Natural killer cell treated with Interleukin-12 subunit alpha and Interleukin-12 subunit beta and Interleukin-15 and Interleukin-18, amount 100 ng/mL, for 72 hours (primary cell): ENCODE measurements around the gene ACTRT2. TPM values are rescaled to one million over a fixed set of nuclear protein-coding genes. Genes with fewer than 3 reads are reported as not detected.

Experiments used
- ATAC-seq, 2 donors: fragments of 150-1000 bp; cut with Tn5 transposase in 1 of 2; sonication (Bioruptor Pico), chemical (Tn5 transposase) in 1 of 2; 2 replicates each; pipeline ENCODE4 v1.10.0; 2021
- DNase-seq: peaks from one replicate; pipeline ENCODE4 v3.0.0; 2022; ENCODE audit warnings: low spot score
- H3K27ac Mint-ChIP-seq, 2 donors: 1 replicate in 1 of 2; 2 replicates in 1 of 2; pipeline ENCODE4 v1.8.0; 2022; ENCODE audit warnings: mixed read lengths in 2 of 2, mild to moderate bottlenecking in 1 of 2, moderate library complexity in 1 of 2
- H3K27me3 Mint-ChIP-seq, 2 donors: 1 replicate in 1 of 2; 2 replicates in 1 of 2; pipeline ENCODE4 v1.8.0; 2022; ENCODE audit warnings: mixed read lengths in 2 of 2
- H3K36me3 Mint-ChIP-seq: one replicate; pipeline ENCODE4 v1.8.0; 2022; ENCODE audit warnings: mixed read lengths
- H3K4me1 Mint-ChIP-seq, 2 donors: 1 replicate in 1 of 2; 2 replicates in 1 of 2; pipeline ENCODE4 v1.8.0; 2022; ENCODE audit warnings: low read depth in 2 of 2, mixed read lengths in 2 of 2, mild to moderate bottlenecking in 1 of 2
- H3K4me3 Mint-ChIP-seq: one replicate; pipeline ENCODE4 v1.8.0; 2022; ENCODE audit warnings: mixed read lengths
- H3K9me3 Mint-ChIP-seq: 2 replicates; pipeline ENCODE4 v1.8.0; 2022; ENCODE audit warnings: mixed read lengths
- total RNA-seq, 2 donors: library from RNA; stranded (reverse); gene quantifications; one replicate each; pipeline ENCODE4 v1.2.3, GENCODE V29; 2022

ACTRT2 gene
- total RNA-seq, 2 donors from 2014 or later, result not detected

GRCh38 chr1:3022976-3023375 lies 1.7 kb downstream of the ACTRT2 start:
- no peak for ATAC-seq
- Mint-ChIP-seq H3K4me1 (no peaks in the 10 kb centered on the region), H3K36me3 (no peaks in the 10 kb centered on the region), H3K4me3 (no peak overlapping the region), H3K27ac (no peak overlapping the region), H3K27me3 (no peaks in the 10 kb centered on the region), H3K9me3 (no peaks in the 10 kb centered on the region)
- peak; percentile 16 for DNase-seq

DNA sequence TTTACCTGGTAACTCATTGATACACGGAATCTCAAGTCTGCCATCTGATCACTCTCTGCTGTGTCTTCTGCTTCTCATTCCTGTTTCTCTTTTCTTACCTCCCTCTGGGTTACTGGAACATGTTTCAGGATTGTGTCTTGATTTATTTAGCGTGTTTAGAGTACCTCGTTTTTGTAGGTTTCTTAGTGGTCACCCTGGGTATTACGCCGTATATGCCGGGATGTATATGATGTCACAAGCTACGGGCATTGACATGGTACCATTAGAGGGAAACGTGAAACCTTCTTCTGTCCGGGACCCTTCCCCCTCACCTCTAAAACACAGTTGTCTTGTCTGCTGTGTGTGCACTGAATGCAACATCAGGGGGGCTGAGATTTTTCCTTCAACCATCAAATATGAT lies 2.8 kb downstream of the ACTRT2 start:
- no peak for DNase-seq
- H3K27ac Mint-ChIP-seq, result no peak overlapping the region
- H3K4me1 Mint-ChIP-seq, result no peaks in the 10 kb centered on the region
- H3K27me3 Mint-ChIP-seq, result no peaks in the 10 kb centered on the region
- no peaks in the 10 kb centered on the region for H3K9me3 Mint-ChIP-seq
- H3K4me3 Mint-ChIP-seq, result no peak overlapping the region
- ATAC-seq, result no peak
- H3K36me3 Mint-ChIP-seq, result no peaks in the 10 kb centered on the region

GRCh38 chr1:3024588-3024987 lies 3.3 kb downstream of the ACTRT2 start:
- Mint-ChIP-seq H3K9me3 (no peaks in the 10 kb centered on the region), H3K4me1 (no peaks in the 10 kb centered on the region), H3K4me3 (no peak overlapping the region), H3K36me3 (no peaks in the 10 kb centered on the region), H3K27me3 (no peaks in the 10 kb centered on the region), H3K27ac (no peak overlapping the region)
- ATAC-seq (no peak), DNase-seq (peak; percentile 25)

DNA sequence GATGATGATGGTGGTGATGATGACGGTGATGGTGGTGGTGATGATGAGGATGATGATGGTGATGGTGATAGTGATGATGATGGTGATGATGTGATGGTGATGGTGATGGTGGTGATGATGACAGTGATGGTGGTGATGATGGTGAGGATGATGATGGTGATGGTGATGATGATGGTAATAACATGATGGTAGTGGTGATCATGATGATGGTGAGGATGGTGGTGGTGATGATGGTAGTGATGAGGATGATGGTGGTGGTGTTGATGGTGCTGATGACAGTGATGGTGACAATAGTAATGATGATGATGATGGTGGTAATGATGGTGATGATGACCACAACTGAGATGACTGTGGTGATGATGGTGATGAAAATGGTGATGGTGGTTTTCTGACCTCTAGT lies 4.9 kb downstream of the ACTRT2 start:
- ATAC-seq (no peak), DNase-seq (no peak)
- H3K4me1 Mint-ChIP-seq, result no peaks in the 10 kb centered on the region

GRCh38 chr1:3026581-3027391 lies 5.5 kb downstream of the ACTRT2 start:
- no peak for ATAC-seq
- Mint-ChIP-seq H3K4me1 (no peaks in the 10 kb centered on the region), H3K9me3 (no peaks in the 10 kb centered on the region), H3K27ac (no peak overlapping the region), H3K36me3 (no peaks in the 10 kb centered on the region), H3K4me3 (no peak overlapping the region), H3K27me3 (no peaks in the 10 kb centered on the region)
- DNase-seq, result peak; percentile 32

More for the DNA sequence above, 4.9 kb downstream of the ACTRT2 start:
- Mint-ChIP-seq H3K9me3 (no peaks in the 10 kb centered on the region), H3K4me3 (no peak overlapping the region), H3K36me3 (no peaks in the 10 kb centered on the region), H3K27ac (no peak overlapping the region), H3K27me3 (no peaks in the 10 kb centered on the region)

DNA sequence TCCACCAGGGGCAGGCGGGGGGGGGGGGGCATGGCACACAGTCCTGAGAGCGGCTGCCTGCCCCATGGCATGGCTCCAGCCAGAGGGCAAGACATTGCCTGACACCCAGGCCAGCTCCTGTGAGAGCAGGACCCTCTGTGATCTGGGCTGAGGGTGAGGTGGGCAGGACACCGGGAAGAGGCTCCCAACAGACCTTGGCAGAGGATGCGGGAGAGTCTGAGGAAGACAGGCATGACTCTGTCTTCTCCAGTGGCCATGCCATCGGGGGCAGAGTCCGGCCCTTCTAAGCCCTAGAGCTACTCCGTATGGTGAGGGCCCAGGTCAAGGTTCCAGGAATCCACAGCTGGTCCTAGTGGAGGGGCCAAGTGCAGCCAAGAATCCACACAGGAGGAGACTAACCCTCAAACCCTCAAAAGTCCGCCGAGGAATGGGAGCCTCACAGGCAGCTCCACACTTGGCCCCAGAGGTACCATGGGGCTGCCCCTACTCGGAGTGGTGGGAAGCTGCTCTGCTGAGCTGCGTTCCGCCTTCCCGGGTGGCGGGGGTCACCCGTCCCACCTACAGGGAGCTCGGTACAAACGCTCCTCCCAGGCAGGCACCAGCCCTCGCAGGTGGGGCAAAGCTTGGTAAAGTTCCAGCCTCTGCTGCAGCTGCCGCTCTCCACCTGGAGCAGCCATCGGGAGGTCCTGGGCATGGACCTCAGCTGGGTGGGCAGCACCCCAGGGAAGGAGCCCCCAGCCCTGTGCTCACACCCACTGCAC lies 6.5 kb downstream of the ACTRT2 start:
- Mint-ChIP-seq H3K9me3 (no peaks in the 10 kb centered on the region), H3K4me1 (no peaks in the 10 kb centered on the region), H3K27ac (no peak overlapping the region), H3K27me3 (no peaks in the 10 kb centered on the region), H3K36me3 (no peaks in the 10 kb centered on the region), H3K4me3 (no peak overlapping the region)
- ATAC-seq (peak in 1 of 2 donors; percentile 7), DNase-seq (peak; percentile 51)

DNA sequence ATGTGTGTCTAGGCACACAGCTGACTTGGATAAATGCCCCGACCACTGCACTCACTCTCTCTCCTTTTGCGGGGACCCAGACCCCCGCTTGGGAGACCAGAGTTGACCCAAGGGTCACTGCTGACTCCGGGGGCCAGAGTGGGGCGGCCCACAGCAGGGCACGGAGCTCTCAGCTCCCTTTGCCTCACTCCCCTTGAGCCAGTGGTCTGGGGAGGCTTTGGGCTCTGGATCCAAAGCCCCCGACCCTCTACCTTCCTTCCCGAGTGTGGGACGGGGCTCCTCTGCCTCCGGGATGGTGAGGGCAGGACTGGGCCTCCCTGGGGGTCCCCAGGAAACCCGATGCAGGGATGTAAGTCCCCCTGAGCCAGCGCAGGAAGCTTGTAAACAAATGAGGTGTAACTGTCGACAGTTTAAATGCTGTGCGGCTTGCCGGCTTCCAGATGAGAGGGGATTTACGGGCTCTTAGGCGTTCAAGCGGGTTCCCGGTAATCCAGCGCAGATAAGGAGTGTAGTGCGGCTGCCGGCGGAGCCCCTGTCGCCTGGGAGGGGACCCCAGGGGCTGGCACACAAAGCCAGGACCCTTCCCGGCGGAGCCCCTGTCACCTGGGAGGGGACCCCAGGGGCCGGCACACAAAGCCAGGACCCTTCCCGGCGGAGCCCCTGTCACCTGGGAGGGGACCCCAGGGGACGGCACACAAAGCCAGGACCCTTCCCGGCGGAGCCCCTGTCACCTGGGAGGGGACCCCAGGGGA lies 7.4 kb downstream of the ACTRT2 start:
- Mint-ChIP-seq H3K9me3 (no peaks in the 10 kb centered on the region), H3K36me3 (no peaks in the 10 kb centered on the region), H3K4me1 (no peaks in the 10 kb centered on the region), H3K4me3 (no peak overlapping the region), H3K27ac (no peak overlapping the region), H3K27me3 (no peaks in the 10 kb centered on the region)
- DNase-seq, result peak; percentile 59
- no peak for ATAC-seq

DNA sequence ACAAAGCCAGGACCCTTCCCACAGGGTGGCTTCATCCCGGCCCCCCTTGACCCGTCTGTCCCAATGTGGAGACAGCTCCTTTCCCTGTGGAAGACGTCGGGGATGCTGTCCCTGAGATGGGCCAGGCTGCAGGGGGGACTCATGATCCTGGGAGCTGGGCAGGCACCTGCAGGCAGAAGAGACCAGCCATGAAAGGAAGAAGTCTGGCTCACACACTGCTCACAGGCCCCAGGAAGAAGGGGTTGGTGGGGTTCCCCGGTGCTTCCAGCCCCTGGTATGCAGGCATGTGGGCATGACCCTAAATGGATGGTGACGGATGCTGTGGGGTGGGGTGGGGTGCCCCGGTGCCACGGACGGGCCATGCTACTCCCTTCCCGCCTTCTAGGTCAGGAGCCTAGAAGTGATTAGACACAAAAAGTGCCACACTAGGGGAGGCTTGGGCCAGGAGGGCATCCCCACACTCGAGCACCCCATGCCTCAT lies 8.3 kb downstream of the ACTRT2 start:
- Mint-ChIP-seq H3K4me3 (no peak overlapping the region), H3K27ac (no peak overlapping the region), H3K9me3 (no peaks in the 10 kb centered on the region), H3K36me3 (no peaks in the 10 kb centered on the region), H3K4me1 (no peaks in the 10 kb centered on the region), H3K27me3 (no peaks in the 10 kb centered on the region)
- ATAC-seq (no peak), DNase-seq (peak; percentile 34)

DNA sequence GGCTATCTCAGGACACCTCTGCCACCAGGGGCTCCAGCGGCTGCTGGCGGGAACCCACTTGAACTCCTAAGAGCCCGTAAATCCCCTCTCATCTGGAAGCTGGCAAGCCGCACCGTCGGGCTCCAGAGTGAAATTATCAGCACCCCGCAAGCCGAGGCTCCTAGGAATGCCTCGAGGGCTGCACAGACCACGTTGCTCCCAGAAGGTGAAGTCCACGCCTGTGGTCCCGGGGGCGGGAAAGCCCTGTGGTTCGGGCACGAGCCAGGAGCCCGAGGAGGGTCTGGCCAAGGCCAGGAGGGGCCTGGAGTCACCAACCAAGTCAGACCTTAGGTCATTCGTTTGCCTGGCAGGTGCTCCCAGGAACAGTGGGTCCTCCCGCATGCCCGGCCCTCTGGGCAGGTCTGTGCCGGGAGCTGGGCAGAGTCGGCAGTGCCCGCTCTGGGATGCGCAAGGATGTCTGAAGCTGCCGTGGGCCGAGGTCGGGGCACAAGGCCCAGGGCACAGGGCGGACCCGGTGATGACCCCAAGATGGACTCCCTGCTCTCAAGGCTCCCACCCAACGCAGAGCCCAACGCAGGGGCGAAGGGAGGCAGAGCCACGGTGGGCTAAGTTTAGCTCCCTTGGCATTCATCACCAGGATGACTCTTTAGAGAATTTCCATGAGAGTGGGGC lies 8.9 kb downstream of the ACTRT2 start:
- Mint-ChIP-seq H3K27me3 (no peaks in the 10 kb centered on the region), H3K27ac (no peak overlapping the region), H3K4me1 (no peaks in the 10 kb centered on the region), H3K36me3 (no peaks in the 10 kb centered on the region), H3K4me3 (no peak overlapping the region), H3K9me3 (no peaks in the 10 kb centered on the region)
- ATAC-seq, result no peak
- DNase-seq, result peak; percentile 56

GRCh38 chr1:3030663-3031381 lies 9.6 kb downstream of the ACTRT2 start:
- Mint-ChIP-seq H3K27me3 (no peaks in the 10 kb centered on the region), H3K4me1 (no peaks in the 10 kb centered on the region), H3K27ac (no peak overlapping the region), H3K4me3 (no peak overlapping the region), H3K9me3 (no peaks in the 10 kb centered on the region), H3K36me3 (no peaks in the 10 kb centered on the region)
- no peak for ATAC-seq
- no peak for DNase-seq

- Mint-ChIP-seq H3K27ac (no peak overlapping the region), H3K36me3 (no peaks in the 10 kb centered on the region), H3K4me3 (no peak overlapping the region), H3K4me1 (no peaks in the 10 kb centered on the region), H3K27me3 (no peaks in the 10 kb centered on the region), H3K9me3 (no peaks in the 10 kb centered on the region)
- ATAC-seq, result no peak
- DNase-seq, result peak; percentile 18
Observed at GRCh38 chr1:3031401-3032221, 10.3 kb downstream of the ACTRT2 start.

DNA sequence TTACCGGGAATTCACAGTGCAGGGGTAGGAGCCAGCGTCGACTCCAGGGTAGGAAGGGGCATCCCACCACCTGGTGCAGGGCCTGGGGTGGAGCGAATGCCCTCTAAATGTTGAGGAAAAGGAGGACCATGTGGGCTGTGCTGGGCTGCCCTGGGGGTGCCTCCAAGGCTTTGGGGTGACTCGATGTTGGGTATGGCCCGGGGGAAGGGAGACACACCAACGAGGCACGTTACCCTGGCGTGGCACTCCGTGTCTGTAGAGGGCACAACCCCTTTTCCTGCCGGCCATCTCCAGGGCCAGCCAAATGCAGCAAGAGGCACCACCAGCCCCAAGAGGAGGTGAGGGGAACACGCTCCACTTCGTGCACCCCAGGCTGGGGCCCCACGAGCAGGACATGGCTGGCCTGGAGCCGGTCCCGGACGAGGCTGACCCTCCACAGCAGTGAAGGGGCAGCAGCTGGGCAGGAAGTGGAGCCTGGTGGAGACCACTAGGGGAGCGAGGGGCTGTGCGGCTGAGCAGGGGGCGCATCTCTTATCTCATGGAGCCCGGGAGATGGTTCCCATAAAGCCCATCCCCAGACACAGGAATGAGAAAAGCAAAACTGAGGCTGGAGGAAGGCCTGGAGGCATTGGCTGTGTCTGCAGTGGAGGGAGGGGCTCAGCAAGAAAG lies 11.2 kb downstream of the ACTRT2 start:
- H3K27me3 Mint-ChIP-seq, result no peaks in the 10 kb centered on the region
- no peaks in the 10 kb centered on the region for H3K4me1 Mint-ChIP-seq
- ATAC-seq, result no peak
- peak; percentile 38 for DNase-seq
- no peaks in the 10 kb centered on the region for H3K36me3 Mint-ChIP-seq
- H3K4me3 Mint-ChIP-seq, result no peak overlapping the region
- no peaks in the 10 kb centered on the region for H3K9me3 Mint-ChIP-seq
- no peak overlapping the region for H3K27ac Mint-ChIP-seq
